Sigmoid colon (tissue), 7 donors: ENCODE results near the gene ADRB1. TPM values are rescaled to one million over a fixed set of nuclear protein-coding genes. Genes with fewer than 3 reads are reported as not detected.

Source experiments
- DNase-seq: peaks from one replicate; pipeline ENCODE4 v3.0.0-alpha.2; 2019
- H3K27ac ChIP-seq, 4 donors: fragments of 200-600 bp; sonication (generic); one replicate each; pipeline ENCODE4 v1.5.1; 2016 to 2019; ENCODE audit warnings: mild to moderate bottlenecking in 1 of 4
- H3K27me3 ChIP-seq, 3 donors: fragments of 200-600 bp; sonication (generic); one replicate each; pipeline ENCODE4 v1.5.1; 2019; ENCODE audit warnings: mild to moderate bottlenecking in 1 of 3
- H3K36me3 ChIP-seq, 4 donors: fragments of 200-600 bp; sonication (generic); one replicate each; pipeline ENCODE4 v1.5.1; 2016 to 2019
- H3K4me1 ChIP-seq, 4 donors: fragments of 200-600 bp; sonication (generic); one replicate each; pipeline ENCODE4 v1.5.1; 2017 to 2019
- H3K4me3 ChIP-seq, 4 donors: fragments of 200-600 bp; sonication (generic); one replicate each; pipeline ENCODE4 v1.5.1; 2017 to 2019; ENCODE audit warnings: mild to moderate bottlenecking in 2 of 4, moderate library complexity in 1 of 4
- H3K9me3 ChIP-seq, 4 donors: fragments of 200-600 bp in 3 of 4; sonication (generic) in 3 of 4; one replicate each; pipeline versions ENCODE4 v1.5.1 to v1.6.1; 2013 to 2019
- CTCF ChIP-seq, 4 experiments: fragments of 450-650 bp in 3 of 4; fragments of 200-600 bp in 1 of 4; IDR thresholded peaks; one replicate each; pipeline ENCODE4 v1.5.1; 2016 to 2019; ENCODE audit warnings: antibody characterized with exemption in 4 of 4, mild to moderate bottlenecking in 3 of 4, moderate library complexity in 2 of 4
- EP300 ChIP-seq, 4 donors: sonication (generic); formaldehyde crosslinking; IDR thresholded peaks; one replicate each; pipeline ENCODE4 v1.6.1; 2017; ENCODE audit warnings: antibody characterized with exemption in 4 of 4
- POLR2A ChIP-seq, 2 donors: fragments of 450-650 bp; IDR thresholded peaks; one replicate each; pipeline ENCODE4 v1.6.1; 2016; ENCODE audit warnings: antibody characterized with exemption in 2 of 2, mild to moderate bottlenecking in 2 of 2, moderate library complexity in 2 of 2
- POLR2AphosphoS5 ChIP-seq, 4 donors: sonication (generic); formaldehyde crosslinking; IDR thresholded peaks; one replicate each; pipeline ENCODE4 v1.6.1; 2017; ENCODE audit warnings: antibody characterized with exemption in 4 of 4
- WGBS, 2 donors: extraction: QIAGEN DNeasy Blood & Tissue Kit; methylation state at CpG; one replicate each; pipeline ENCODE4 v1.1.7; 2013; 5-methylcytosine and 5-hydroxymethylcytosine counted together
- intact Hi-C: fragments of 100-400 bp; cut with DNase I; formaldehyde crosslinking; loops from one replicate; pipeline ENCODE4 v1.15.1; 2023
- polyA plus RNA-seq, 3 donors: library from polyadenylated mRNA; stranded (reverse); fragments of 200-250 nt; gene quantifications; one replicate each; pipeline ENCODE4 v1.2.3, GENCODE V29; 2013
- total RNA-seq, 4 donors: library from RNA; depleted of rRNA; stranded (reverse); fragments of >200 nt; gene quantifications; one replicate each; pipeline ENCODE4 v1.1.0, GENCODE V29; 2016
- donor health status: healthy with polysubstance abuse.
- donor health status: Bipolar disorder and iron deficiency.
- donor health status: healthy.

The ADRB1 gene
- total and polyA plus RNA-seq, 7 donors = 0.23 to 34.5 (median 1.4) TPM

DNA sequence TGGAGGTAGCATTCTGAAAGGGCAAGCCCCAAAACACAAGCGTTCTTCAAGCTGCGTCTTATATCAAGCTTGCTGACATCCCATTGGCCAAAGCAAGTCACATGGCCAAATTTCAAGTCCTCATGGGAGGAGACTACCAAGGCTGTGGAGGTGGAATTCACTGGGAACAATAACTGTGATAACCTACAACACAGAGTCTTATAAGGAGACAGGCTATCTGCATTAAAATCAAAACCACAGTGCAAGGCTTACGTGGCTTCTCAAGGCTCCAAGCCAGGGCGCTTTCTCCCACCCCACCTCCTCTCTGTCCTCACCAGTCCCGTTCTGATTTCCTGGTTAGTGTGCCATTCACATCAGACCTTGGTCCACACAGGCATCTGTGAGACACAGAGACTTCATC, 39.4 kb downstream of the ADRB1 start:
- Histone ChIP-seq H3K4me3 (no peak overlapping the region), H3K36me3 (no peaks in the 10 kb centered on the region), H3K27ac (no peak overlapping the region), H3K27me3 (no peaks in the 10 kb centered on the region), H3K4me1 (no peaks in the 10 kb centered on the region), H3K9me3 (no peaks in the 10 kb centered on the region)
- DNase-seq = no peak
- intact Hi-C loops = no loop called here
- 62 to 83% methylated on average over 5 of the region's 5 CpGs for WGBS, 2 donors
- no peak for TF ChIP-seq CTCF (IDR thresholded peaks at IDR 0.05)
- TF ChIP-seq EP300 (IDR thresholded peaks at IDR 0.05) = no peak
- TF ChIP-seq POLR2AphosphoS5 (IDR thresholded peaks at IDR 0.05) = no peak
- TF ChIP-seq POLR2A (IDR thresholded peaks at IDR 0.05) = no peak

GRCh38 chr10:114084215-114084614, 40.5 kb downstream of the ADRB1 start:
- H3K4me3 ChIP-seq = no peak overlapping the region
- H3K36me3 ChIP-seq = no peaks in the 10 kb centered on the region
- H3K4me1 ChIP-seq = no peaks in the 10 kb centered on the region
- WGBS, 2 donors = 92% methylated on average over 4 of the region's 4 CpGs
- intact Hi-C loops = no loop called here
- H3K9me3 ChIP-seq = no peaks in the 10 kb centered on the region
- no peaks in the 10 kb centered on the region for H3K27me3 ChIP-seq
- DNase-seq = no peak
- no peak overlapping the region for H3K27ac ChIP-seq
- no peak for TF ChIP-seq POLR2AphosphoS5 (IDR thresholded peaks at IDR 0.05)
- no peak for TF ChIP-seq CTCF (IDR thresholded peaks at IDR 0.05)
- no peak for TF ChIP-seq POLR2A (IDR thresholded peaks at IDR 0.05)
- TF ChIP-seq EP300 (IDR thresholded peaks at IDR 0.05) = no peak

- TF ChIP-seq POLR2AphosphoS5 (IDR thresholded peaks at IDR 0.05) (no peak), CTCF (IDR thresholded peaks at IDR 0.05) (no peak), POLR2A (IDR thresholded peaks at IDR 0.05) (no peak), EP300 (IDR thresholded peaks at IDR 0.05) (no peak)
- Histone ChIP-seq H3K36me3 (no peaks in the 10 kb centered on the region), H3K4me1 (no peaks in the 10 kb centered on the region), H3K4me3 (no peak overlapping the region), H3K27me3 (no peaks in the 10 kb centered on the region), H3K9me3 (no peaks in the 10 kb centered on the region), H3K27ac (no peak overlapping the region)
- no peak for DNase-seq
- intact Hi-C loops = no loop called here
- WGBS, 2 donors = 84 to 89% methylated on average over 5 of the region's 5 CpGs
These were observed 43.6 kb downstream of the ADRB1 start for GRCh38 chr10:114087255-114087654.

GRCh38 chr10:114087655-114088054, 44.0 kb downstream of the ADRB1 start:
- no peak for TF ChIP-seq POLR2A (IDR thresholded peaks at IDR 0.05)
- no peak for TF ChIP-seq EP300 (IDR thresholded peaks at IDR 0.05)
- TF ChIP-seq POLR2AphosphoS5 (IDR thresholded peaks at IDR 0.05) = no peak
- TF ChIP-seq CTCF (IDR thresholded peaks at IDR 0.05) = no peak
- Histone ChIP-seq H3K27ac (no peak overlapping the region), H3K27me3 (no peaks in the 10 kb centered on the region), H3K4me3 (no peak overlapping the region), H3K4me1 (no peaks in the 10 kb centered on the region), H3K9me3 (no peaks in the 10 kb centered on the region), H3K36me3 (no peaks in the 10 kb centered on the region)
- no peak for DNase-seq
- intact Hi-C loops = no loop called here
- 79 to 81% methylated on average over 4 of the region's 4 CpGs for WGBS, 2 donors

DNA sequence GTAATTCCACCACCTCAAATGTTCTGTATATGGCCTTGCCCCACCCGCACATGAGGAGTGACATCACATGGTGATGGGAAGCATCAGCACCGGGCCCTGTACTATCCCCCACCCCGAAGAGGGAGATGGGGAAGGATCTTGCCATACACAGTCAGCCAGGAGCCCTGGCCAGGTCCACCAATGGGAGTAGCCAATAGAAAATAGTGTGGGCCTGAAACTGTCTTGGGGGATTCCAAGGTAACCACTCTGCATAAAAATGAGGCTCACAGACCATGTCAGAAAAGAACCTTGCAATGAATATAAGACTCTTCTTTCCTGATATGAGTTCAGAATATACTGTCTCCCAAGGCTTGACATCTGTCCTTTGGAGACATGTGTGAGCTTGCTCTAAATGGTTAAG, 51.1 kb downstream of the ADRB1 start:
- Histone ChIP-seq H3K27me3 (no peaks in the 10 kb centered on the region), H3K27ac (no peak overlapping the region), H3K36me3 (no peaks in the 10 kb centered on the region), H3K9me3 (no peaks in the 10 kb centered on the region), H3K4me1 (no peaks in the 10 kb centered on the region), H3K4me3 (no peak overlapping the region)
- no peak for TF ChIP-seq POLR2A (IDR thresholded peaks at IDR 0.05)
- TF ChIP-seq EP300 (IDR thresholded peaks at IDR 0.05) = no peak
- no peak for TF ChIP-seq POLR2AphosphoS5 (IDR thresholded peaks at IDR 0.05)
- no peak for TF ChIP-seq CTCF (IDR thresholded peaks at IDR 0.05)
- WGBS, 2 donors = 87 to 92% methylated on average over 3 of the region's 3 CpGs
- no peak for DNase-seq
- intact Hi-C loops = loop anchor here (5.0 kb wide), 1 partner anchor 47 kb away; no protein-coding TSS in a partner anchor
